ENCODE results near the gene ROBO3.

ROBO3 gene

GRCh38 chr11:124880290-124880611 is 15.0 kb downstream of the ROBO3 start:
- H3K27ac ChIP-seq (ENCODE audit: low read depth, low read length, poor library complexity, severe bottlenecking), result no peak overlapping the region
- no peaks in the 10 kb centered on the region for H3K9me3 ChIP-seq (ENCODE audit: low read length)
- H3K36me3 ChIP-seq (ENCODE audit: insufficient read depth, low read length), result no peaks in the 10 kb centered on the region
- no peak overlapping the region for H3K4me3 ChIP-seq (ENCODE audit: low read depth, low read length, poor library complexity, severe bottlenecking)
- no peaks in the 10 kb centered on the region; the same call in 1 of the 2 replicates for H3K27me3 ChIP-seq (ENCODE audit: insufficient read depth, low read length)
- no peaks in the 10 kb centered on the region for H3K79me2 ChIP-seq (ENCODE audit: insufficient read depth, low read length)
- no peaks in the 10 kb centered on the region for H3K9me2 ChIP-seq (ENCODE audit: low read depth, low read length)
- no peak overlapping the region for H3K4me2 ChIP-seq (ENCODE audit: low read length)
- H3K9ac ChIP-seq (ENCODE audit: low read length), result no peak overlapping the region
- no peaks in the 10 kb centered on the region for H4K20me1 ChIP-seq (ENCODE audit: insufficient read depth, low read length)
- no peaks in the 10 kb centered on the region for H3F3A ChIP-seq (ENCODE audit: insufficient read depth, low read length)
- H2AFZ ChIP-seq (ENCODE audit: low read length), result no peak overlapping the region
- H3K4me1 ChIP-seq (ENCODE audit: insufficient read depth, low read length, severe bottlenecking), result peaks cover 4% of the 10 kb centered on the region
- TF ChIP-seq CTCF (IDR thresholded peaks at IDR 0.05; ENCODE audit: low read length), result no peak
- TF ChIP-seq EZH2 (IDR thresholded peaks at IDR 0.05; ENCODE audit: borderline replicate concordance, low read length), result no peak

- H3K9me3 ChIP-seq (ENCODE audit: low read length), result no peaks in the 10 kb centered on the region
- no peak overlapping the region for H3K27ac ChIP-seq (ENCODE audit: low read depth, low read length, poor library complexity, severe bottlenecking)
- no peak overlapping the region for H3K9ac ChIP-seq (ENCODE audit: low read length)
- H3K9me2 ChIP-seq (ENCODE audit: low read depth, low read length), result no peaks in the 10 kb centered on the region
- no peak overlapping the region for H3K4me3 ChIP-seq (ENCODE audit: low read depth, low read length, poor library complexity, severe bottlenecking)
- peaks cover 2% of the 10 kb centered on the region for H3K4me1 ChIP-seq (ENCODE audit: insufficient read depth, low read length, severe bottlenecking)
- H3K4me2 ChIP-seq (ENCODE audit: low read length), result no peak overlapping the region
- H3K79me2 ChIP-seq (ENCODE audit: insufficient read depth, low read length), result no peaks in the 10 kb centered on the region
- TF ChIP-seq CTCF (IDR thresholded peaks at IDR 0.05; ENCODE audit: low read length) (no peak), EZH2 (IDR thresholded peaks at IDR 0.05; ENCODE audit: borderline replicate concordance, low read length) (no peak)
- no peaks in the 10 kb centered on the region; the same call in 1 of the 2 replicates for H3K27me3 ChIP-seq (ENCODE audit: insufficient read depth, low read length)
- H4K20me1 ChIP-seq (ENCODE audit: insufficient read depth, low read length), result no peaks in the 10 kb centered on the region
- no peak overlapping the region for H2AFZ ChIP-seq (ENCODE audit: low read length)
- no peaks in the 10 kb centered on the region for H3K36me3 ChIP-seq (ENCODE audit: insufficient read depth, low read length)
- no peaks in the 10 kb centered on the region for H3F3A ChIP-seq (ENCODE audit: insufficient read depth, low read length)
Observed at GRCh38 chr11:124880958-124881357, 15.7 kb downstream of the ROBO3 start.

- Histone ChIP-seq H3K27me3 (ENCODE audit: insufficient read depth, low read length) (no peaks in the 10 kb centered on the region; the same call in 1 of the 2 replicates), H3K36me3 (ENCODE audit: insufficient read depth, low read length) (no peaks in the 10 kb centered on the region), H3F3A (ENCODE audit: insufficient read depth, low read length) (no peaks in the 10 kb centered on the region), H2AFZ (ENCODE audit: low read length) (no peak overlapping the region), H3K4me1 (ENCODE audit: insufficient read depth, low read length, severe bottlenecking) (no peaks in the 10 kb centered on the region), H3K9me3 (ENCODE audit: low read length) (no peaks in the 10 kb centered on the region), H4K20me1 (ENCODE audit: insufficient read depth, low read length) (no peaks in the 10 kb centered on the region), H3K79me2 (ENCODE audit: insufficient read depth, low read length) (no peaks in the 10 kb centered on the region), H3K9ac (ENCODE audit: low read length) (no peak overlapping the region), H3K4me3 (ENCODE audit: low read depth, low read length, poor library complexity, severe bottlenecking) (no peak overlapping the region), H3K27ac (ENCODE audit: low read depth, low read length, poor library complexity, severe bottlenecking) (no peak overlapping the region), H3K4me2 (ENCODE audit: low read length) (no peak overlapping the region), H3K9me2 (ENCODE audit: low read depth, low read length) (no peaks in the 10 kb centered on the region)
- no peak for TF ChIP-seq CTCF (IDR thresholded peaks at IDR 0.05; ENCODE audit: low read length)
- TF ChIP-seq EZH2 (IDR thresholded peaks at IDR 0.05; ENCODE audit: borderline replicate concordance, low read length), result no peak
Observed at GRCh38 chr11:124882339-124883071, 17.3 kb downstream of the ROBO3 start.

Measured in OCI-LY1 (cell line).